IPS DF 19.7 (cell line): Measurements from ENCODE around the gene ZNF664.

Experiments
- DNase-seq: peaks from one replicate; pipeline ENCODE4 v3.0.0-alpha.2; 2013; ENCODE audit warnings: low read depth, low spot score

ZNF664 gene

DNA sequence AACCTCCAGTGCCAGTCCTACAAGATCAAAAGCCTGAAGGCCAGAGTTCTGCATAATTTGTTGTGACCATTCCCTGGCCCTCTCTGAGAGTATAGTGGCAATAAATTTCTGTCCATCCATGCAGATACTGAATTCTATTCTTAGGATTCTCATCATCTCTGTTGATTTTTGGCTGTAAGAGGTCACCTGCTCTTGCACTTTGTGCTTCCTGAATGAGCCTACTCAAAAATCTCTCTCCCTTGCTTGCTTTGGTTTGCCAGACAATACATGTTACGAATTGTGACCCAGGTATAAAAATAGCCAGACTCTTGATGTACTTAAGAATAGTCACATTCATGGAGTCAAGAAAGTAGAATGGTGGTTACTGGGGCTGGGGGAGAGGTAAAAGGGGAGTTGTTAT lies 16.7 kb downstream of the ZNF664 start:
- DNase-seq: no peak

DNA sequence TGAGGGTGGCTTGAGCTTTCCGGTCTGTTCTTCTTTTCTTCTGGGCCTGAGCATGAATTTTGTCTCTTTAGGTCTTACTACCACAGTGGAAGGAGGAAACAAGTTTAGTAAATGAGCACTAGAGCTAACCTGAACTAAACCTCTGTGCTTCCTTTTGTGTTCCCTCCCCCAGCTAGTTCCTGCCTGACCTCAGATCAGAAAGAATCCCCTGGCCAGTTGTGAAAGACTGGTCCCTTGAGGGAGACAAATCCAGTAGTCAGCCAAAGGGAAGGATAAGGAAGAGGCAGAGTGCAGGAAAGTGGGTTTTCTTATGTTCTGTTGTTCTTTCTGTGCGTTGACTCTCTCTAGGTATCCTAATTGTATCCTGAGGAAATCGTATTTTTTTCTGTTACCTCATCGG lies 17.5 kb downstream of the ZNF664 start:
- no peak for DNase-seq

DNA sequence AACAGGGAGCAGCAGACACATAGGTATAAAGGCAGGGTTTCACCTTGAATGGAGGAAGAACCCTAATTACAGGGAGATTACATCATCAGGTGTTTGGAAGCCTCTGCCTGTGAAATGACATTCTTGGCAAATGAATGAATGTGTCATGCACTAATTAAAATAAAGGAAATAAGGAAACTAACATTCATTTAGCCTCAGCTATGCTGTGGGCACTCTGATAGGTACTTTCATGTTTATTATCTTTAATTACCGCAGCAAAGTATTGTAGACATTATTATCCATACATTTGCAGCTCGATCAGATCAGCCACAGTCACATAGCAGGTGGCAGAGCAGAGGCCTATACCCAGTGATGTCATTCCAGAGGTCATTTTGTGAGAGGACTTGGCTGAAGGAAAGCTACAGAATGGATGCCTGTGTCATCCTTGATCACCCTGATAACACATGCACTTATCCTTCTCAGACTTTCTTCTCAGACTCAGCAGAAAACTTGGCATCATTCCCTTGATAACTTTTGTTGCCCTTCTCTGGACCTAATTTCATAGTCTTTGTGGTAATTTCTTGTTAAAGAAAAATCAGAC lies 18.4 kb downstream of the ZNF664 start:
- DNase-seq: no peak

DNA sequence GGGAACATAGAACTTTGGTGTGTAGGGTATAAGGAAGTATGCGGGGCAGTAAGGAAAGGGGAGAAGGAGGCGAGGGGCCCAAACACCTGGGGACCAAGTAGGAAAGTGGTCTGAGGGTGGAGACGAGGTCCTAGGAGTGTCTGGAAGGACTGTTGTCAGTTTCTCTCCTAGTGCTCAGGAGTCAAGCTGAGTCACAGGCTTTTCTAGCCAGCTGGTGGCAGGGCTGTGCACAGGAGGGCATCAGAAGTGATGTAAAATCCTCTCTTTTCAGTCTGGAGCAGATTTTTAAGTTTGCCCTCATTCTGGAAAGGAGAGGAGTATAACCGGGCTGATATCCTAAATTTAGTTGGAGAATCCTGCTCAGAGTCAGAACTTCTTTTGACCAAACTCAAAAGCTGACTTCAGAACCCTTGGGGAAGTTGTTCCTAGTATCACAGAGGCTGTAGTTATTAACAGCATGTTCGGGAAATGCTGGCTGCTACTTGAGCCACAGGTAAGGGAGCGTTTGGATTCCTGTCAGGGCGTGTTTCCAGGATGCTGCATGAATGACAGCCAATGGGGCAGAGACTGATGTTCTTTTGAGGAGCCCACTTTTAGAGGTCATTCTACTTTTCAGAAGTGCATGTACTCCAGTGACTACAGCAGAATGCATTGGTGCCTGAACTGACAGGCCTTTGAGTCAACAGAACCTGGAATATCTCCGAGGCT lies 19.3 kb downstream of the ZNF664 start:
- DNase-seq: no peak

DNA sequence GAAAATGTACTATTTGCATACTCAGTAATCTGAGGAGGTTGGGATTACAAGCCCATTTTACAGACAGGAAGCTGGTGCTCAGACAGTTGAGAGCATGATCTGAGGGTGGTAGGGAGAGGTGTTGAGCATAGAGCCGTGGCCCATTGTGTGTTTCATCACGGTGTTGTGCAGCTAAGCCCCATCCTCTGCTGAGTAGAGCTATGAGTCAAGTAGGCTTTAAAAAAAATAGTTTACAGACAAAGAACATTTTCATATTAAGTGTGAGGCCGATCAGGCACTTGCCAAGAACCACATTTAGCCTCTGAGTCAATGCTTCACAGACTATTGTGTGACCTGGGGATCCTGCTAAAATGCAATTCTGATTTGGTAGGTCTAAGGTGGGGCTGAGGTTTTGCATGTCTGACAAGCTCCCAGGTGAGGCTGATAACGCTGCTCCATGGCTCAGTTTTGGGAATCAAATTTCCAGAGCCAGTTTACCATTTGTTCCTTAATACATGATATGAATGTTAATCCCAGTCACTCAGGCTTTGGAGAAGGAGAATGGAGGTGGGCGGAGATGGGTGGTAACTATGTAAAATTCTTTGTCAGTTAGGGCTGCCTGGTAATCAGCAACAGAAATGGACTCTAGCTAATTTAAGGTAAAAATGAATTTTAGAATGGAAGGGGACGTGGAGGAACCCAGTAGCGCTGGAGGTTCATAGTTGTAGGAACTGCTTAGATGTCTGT lies 22.2 kb downstream of the ZNF664 start:
- no peak for DNase-seq

DNA sequence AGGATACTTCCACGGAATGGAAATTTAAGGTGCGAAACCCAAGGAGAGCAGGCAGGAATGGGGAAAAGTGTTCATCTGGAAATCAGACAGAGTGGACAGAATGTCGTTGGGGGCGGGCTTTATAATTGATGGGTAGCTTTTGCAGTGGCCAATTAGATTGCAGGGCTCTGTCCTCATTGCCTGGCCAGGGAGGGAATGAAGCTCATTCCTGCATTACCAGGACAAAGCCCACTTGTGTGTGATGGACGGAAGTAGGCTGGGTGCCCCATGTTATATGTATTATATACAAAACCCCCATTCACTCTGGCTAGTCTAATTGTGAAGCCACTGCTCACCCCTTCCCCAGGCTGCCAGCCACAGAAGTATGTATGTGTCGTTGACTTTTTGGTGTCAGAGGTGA lies 23.6 kb downstream of the ZNF664 start:
- no peak for DNase-seq

DNA sequence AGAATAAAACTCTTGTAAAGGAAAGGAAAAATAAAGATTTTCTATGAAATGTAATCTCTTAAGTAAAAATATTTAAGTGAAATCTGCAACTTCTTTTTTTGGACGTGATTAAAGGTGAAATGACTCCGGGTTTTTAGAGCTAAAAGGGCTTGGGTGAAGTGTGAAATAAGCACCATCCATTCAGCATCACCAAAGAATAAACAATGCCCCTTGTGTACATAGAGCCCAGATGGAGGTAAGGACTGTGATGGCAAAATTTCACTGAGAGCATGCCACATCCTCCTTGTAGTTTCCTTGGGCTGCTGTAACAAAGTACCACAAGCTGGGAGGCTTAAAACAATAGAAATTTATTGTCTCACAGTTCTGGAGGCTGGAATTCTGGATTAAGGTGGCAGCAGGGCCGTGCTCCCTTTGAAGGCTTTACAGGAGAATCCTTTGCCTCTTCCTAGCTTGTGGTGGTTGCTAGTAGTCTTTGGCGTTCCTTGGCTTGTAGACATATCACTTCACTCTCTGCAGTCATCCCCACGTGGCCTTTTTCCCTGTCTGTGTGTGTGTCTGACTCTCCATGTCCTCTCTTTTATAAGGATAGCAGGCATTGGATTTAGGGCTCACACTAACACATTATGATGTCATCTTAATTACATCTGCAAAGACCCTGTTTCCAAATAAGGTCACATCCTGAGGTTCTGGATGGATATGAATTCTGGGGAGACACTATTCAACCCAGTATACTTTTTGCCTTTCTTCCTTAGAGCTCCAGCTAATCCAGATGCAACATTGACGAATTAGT lies 24.2 kb downstream of the ZNF664 start:
- no peak for DNase-seq

DNA sequence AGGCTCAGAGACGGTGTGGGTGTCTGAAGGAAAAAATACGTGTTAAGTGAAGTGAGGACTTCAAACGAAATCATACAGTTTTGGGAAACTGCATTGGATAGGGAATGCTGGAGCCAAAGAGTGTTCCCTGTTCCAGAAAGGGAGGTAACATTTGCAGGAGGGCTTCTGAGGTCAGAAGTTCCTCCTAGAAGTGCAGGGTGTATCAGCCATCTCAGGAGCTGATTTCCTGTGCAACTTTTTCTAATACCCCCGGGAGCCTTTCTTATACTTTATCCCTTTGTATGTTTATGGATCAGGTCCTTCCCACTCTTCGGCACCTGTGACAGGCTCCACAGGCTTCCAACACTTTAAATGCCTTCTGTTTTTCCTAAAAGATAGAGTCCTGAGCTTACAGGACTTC lies 24.9 kb downstream of the ZNF664 start:
- no peak for DNase-seq

DNA sequence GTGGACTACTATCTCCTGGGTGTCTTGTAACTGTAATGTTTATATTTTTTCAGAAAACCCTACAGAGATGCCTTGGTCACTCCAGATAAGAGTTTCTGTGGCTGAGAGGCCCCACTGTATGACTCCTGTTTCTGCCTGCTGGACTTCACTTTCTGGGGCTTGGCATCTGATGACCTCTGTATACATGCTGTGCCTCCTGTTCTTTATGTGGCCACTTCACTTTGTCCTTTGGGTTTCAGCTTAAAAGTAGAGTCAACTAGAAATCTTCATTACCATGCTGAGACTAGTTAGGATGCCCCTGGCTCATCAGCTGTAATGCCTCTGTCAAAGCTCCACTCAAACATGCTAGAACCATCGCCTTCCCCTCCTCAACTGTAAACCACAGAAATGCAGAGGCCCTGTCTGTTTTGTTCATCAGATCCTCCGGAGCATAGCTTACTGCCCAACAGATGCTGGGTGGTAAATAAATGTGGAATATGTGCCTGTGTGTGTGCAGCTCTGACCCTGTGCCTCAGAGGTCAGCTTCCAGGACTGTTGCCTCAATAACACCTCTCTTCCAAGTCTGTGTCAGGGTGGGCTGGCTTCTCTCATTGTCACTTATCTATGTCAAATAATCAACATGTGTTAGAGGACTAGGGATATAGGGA lies 25.5 kb downstream of the ZNF664 start:
- no peak for DNase-seq

DNA sequence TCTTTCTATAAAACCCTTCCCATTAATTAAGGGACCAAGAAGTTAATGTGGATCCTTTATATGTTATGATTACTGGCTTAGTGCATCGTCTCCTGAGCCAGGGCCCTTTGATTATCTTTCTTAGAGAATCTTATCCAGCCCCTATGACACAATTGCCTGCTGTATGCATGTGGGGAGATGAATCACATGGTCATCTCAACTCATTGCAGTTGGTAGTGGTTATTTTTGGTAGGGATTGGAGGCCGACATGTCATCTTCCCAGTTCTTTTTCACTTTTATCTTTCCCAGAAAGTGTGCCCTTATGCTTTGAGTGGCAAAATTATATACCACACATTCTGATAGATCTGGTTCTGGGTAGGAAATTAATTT lies 26.0 kb downstream of the ZNF664 start:
- no peak for DNase-seq

DNA sequence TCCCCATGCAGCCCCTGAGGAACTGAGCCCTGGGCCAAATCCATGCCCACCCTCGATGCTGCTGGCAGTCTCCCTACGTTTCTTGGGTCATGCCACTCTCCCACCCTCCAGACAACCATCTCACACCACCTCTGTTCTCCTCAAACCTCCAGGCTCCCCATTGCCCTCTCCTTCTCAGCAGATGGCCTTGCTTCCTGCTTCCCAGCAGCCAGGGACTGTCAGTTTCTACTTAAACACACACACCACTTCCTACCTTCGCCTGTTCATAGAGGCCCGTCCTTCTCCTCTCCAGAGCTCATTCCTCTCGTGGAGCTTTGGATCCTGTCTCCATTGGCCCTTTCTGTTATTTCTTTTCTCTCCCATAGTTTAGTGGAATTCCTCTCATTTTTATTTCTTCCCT lies 27.1 kb downstream of the ZNF664 start:
- no peak for DNase-seq

DNA sequence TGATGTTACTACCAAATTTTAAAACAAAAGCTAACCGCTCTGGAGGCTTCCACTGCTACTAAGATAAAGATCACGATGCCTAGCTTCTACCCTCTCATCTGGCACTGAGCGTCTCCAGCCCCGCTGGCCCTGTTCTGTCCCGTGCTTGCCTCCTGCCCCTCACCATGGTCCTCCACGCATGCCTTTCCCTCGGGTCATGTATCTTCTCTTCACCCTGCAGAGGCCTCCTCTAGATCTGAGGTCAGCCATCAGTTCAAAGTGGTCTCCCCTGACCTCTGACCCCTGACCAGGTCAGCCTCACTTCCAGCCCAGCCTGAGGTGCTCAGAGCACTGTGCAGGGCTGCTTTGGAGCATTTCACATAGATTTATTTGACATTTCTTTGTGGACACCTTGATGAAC lies 28.3 kb downstream of the ZNF664 start:
- DNase-seq: no peak

DNA sequence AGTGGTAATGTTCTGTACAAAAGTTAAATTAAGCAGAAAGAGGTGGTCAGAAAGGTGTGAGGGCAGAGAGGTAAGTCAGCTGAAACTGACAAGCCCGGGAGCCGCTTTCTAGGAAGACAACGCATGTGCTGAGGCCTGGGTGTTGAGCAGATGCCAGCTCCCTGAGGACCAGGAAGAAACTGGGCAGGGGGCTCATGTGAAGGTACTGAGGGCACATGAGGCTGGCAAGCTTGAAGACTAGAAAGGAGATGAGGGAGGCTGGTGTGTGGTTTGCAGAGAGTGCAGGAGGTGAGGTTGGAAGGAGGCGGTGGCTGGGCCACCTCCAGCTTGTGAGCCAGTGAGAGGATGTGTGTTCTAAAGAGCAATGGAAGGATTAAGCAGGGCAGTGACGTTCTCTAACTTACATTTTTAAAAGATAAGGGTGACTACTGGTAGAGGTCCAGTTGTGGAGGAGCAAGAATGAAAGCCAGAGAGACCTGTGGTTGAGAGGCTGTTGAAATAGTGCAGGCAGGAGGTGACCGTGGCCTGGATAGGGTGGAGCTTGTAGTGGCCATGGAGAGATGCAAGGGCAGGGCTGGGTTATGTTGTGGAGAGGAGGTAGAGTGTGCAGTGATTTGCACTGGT lies 29.1 kb downstream of the ZNF664 start:
- DNase-seq: no peak

DNA sequence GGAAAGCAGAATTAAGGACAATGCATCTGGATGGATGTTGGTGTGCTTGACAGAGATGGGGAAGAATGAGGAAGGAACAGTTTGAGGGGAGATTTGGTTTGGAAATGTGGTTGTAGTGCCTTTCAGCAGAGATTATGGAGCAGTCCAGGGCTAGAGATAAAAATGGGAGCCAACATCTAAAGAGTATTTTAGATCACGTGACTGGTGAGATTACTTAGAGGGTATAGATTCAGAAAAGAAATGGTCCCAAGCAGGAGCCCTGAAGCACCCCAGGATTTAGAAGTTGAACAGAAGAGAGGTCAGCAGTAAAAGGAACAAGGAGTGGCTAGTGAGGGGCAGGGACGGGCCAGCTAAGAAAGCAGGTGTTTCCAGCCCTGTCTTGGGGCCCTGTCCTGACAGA lies 29.6 kb downstream of the ZNF664 start:
- no peak for DNase-seq

DNA sequence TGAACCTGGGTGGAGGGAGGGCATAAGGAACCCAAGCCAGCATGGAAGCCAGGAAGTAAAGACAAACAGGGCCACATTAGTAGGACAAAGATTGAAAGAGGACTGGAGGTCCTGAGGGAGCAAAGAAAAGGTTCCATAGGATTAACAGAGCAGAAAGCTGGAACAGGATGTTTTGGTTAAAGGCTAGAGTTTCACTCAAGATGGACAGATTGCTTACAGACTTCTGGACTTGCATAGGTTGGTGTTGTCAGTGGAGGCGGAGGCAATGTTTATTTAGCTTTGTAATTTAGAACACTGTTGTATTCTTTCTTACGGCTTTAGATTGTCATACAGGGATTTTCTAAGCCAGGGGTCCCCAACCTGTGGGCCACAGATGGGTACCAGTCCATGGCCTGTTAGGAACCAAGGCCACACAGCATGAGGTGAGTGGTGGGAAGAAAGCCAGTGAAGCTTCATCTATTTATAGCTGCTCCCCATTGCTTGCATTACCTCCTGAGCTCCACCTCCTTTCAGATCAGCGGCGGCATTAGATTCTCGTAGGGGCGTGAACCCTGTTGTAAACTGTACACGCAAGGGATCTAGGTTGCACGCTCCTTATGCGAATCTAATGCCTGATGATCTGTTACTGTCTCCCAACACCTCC lies 31.3 kb downstream of the ZNF664 start:
- no peak for DNase-seq

DNA sequence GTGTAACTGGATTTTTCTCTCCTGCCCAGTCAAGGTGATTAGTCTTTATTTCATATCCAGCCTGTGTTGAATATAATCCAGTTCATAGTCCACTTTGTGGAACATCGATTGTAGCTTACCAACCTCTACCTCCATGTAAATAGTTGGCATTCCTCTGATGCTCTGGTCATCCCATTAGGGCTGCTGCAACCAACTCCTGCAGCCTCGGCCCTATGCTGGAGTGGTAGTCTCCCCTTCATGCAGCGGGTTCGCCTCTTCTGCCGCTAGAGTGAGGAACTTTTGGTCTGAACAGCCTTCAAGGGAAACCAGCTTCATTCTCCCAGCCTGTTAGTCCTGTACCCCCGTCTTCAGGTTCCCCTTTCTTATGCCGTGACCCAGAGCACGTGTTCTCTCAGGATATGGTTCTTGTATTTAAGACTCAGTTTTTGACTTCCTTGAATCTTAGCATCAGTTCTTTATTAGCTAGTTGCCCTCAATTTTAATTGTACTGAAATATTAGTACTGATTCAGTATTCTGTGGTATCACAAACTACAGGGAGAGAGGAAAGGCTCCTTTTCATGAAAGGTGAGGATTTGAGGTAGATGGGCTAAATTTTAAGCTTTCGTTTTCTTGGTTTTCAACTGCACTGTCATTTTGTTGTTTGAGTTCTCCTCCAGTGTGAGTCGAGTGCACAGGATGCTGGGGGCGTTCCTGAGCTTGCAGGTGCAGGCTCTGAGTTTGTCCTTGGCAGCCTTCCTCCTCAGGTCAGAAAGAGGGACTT lies 33.2 kb downstream of the ZNF664 start:
- no peak for DNase-seq

DNA sequence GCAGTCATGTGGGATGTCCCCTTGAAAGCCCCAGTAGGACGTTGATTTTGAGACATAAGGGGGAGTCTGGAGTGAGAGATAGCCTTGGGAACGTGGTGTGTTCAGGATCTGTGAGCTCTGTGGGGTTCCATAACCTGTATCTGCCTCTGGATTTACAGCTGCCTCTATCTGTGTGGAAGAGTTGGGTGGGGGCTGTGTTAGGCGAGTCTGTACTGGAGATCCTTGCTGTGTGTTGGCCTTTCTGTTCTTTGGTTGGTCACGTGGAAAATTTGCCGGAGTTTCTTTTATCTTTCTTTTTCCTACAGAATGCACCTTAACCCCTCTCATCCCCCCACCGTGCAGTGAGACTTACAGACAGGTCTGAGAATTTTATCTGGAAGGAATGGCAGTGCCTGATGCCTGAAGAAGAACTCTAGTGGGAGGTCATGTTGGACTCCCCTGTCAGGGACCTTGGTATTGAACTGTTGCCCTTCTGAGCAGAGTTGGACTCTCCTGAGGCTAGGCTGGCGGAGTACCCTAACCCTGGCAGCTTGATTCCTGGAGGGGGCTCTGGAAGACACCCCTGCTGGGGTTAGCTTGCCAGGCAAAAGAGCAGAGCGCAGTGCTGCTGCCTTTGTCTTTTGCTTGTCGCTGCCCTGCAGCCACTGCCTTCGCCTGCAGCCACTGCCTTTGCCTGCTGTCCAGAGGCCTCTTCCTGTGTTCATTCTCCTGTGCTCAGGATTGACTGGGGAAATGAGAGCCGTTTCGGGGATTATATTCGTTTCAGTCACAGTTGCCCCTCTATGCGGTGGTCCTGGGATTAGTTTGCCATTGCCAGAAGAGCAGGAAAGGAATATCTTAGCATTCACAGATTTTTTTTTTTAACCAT lies 34.1 kb downstream of the ZNF664 start:
- DNase-seq: no peak

DNA sequence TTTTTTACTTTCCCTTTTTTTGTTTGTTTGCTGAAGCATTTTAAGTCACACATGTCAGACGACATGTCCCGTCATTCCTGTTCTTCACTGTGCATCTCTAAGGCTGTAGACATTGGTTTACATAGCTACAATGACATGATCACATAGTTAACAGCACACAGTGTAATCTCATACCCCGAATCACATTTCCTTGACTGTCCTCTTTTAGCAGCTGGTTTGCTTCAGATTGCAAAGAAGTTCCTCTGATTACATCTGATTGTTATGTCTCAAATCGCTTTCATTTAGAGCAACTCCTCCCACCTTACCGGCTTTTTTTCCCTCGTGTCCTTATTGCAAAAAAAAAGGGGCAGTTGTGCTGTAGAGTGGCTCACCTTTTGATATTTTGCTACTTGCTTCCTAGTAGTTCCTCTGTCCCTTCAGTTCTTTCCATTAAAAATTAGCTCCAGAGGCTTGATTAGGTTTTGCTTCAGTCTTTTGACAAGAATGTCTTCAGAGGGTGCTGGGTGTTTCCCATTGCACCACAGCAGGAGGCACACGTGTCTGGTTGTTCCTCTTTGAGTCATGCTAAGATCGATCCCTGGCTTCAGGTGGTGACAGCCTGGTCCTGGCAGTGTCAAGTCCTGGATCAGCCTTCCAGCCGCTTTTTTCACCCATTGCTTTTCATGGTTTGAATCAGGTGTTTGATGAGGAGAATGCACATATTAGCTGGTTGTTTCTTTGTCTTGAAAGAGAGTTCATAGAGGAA lies 35.0 kb downstream of the ZNF664 start:
- no peak for DNase-seq

DNA sequence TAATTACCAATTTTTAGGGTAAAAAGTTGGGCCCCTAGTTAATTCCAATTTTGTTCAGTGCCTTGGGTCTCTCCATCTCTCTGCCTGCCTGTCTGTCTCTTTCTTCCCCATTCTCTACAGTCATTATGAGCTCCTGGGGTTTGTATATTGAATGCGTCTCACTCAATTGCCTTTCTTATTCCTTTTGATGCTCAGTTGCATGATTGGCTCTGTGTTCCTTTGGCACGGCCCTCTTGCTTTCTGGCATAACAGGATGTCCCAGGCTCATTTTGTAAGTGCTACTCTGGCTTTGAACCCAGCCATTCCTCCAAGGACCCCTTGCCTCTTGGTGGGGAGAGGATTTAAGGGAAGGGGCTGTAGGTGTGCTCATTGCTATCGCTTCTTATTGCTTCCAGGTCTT lies 35.6 kb downstream of the ZNF664 start:
- DNase-seq: no peak
